Activated naive CD4-positive, alpha-beta T cell treated with anti-CD3 and anti-CD28 coated beads for 36 hours (primary cell): ENCODE data around the gene PANX2. TPM values are rescaled to one million over a fixed set of nuclear protein-coding genes. Genes with fewer than 3 reads are reported as not detected.
"Not testable (repeated sequence)": the region's sequence is repeated elsewhere in the genome, so short reads cannot be mapped to it uniquely, and the experiment has no call there.

Experiments used
- CTCF ChIA-PET: fragments of 350-600 bp; sonication (Branson Sonifier 250); formaldehyde crosslinking; loops from one replicate; lab custom pipeline; 2021; ENCODE audit warnings: antibody characterized with exemption; lab: Charles Lee
- DNase-seq: peaks from one replicate; pipeline ENCODE4 v3.0.0-alpha.2; 2020
- H3K27ac Mint-ChIP-seq: one replicate; pipeline ENCODE4 v1.8.0; 2021; ENCODE audit warnings: mild to moderate bottlenecking, mixed read lengths
- H3K27me3 Mint-ChIP-seq: one replicate; pipeline ENCODE4 v1.8.0; 2021; ENCODE audit warnings: low read depth, mixed read lengths
- H3K36me3 Mint-ChIP-seq: one replicate; pipeline ENCODE4 v1.8.0; 2021; ENCODE audit warnings: low read depth, mixed read lengths
- H3K4me1 Mint-ChIP-seq: one replicate; pipeline ENCODE4 v1.8.0; 2021; ENCODE audit warnings: low read depth, mixed read lengths
- H3K4me3 Mint-ChIP-seq: one replicate; pipeline ENCODE4 v1.8.0; 2021; ENCODE audit warnings: mild to moderate bottlenecking, moderate library complexity, mixed read lengths
- H3K9me3 Mint-ChIP-seq: one replicate; pipeline ENCODE4 v1.8.0; 2021; ENCODE audit warnings: mixed read lengths
- intact Hi-C: fragments of 100-400 bp; cut with micrococcal nuclease; formaldehyde crosslinking; loops from one replicate; pipeline ENCODE4 v1.15.1; 2023
- total RNA-seq, 2 experiments: library from RNA; stranded (reverse); gene quantifications; one replicate each; pipeline ENCODE4 v1.2.3, GENCODE V29; 2021

Gene PANX2
- total RNA-seq, 2 experiments from 2014 or later: 1.2 to 1.7 TPM

- peaks cover 2% of the 10 kb centered on the region for H3K4me1 Mint-ChIP-seq
- no peak for DNase-seq
- no peak overlapping the region for H3K27ac Mint-ChIP-seq
- intact Hi-C loops: no loop called here
- H3K36me3 Mint-ChIP-seq: no peaks in the 10 kb centered on the region
- CTCF ChIA-PET: no interaction called here
- H3K4me3 Mint-ChIP-seq: no peak overlapping the region
- H3K9me3 Mint-ChIP-seq: no peaks in the 10 kb centered on the region
- peaks cover 29% of the 10 kb centered on the region for H3K27me3 Mint-ChIP-seq
Observed at GRCh38 chr22:50167689-50168489, 2.6 kb upstream of the PANX2 start.

GRCh38 chr22:50168490-50169180, 1.9 kb upstream of the PANX2 start:
- H3K27ac Mint-ChIP-seq, H3K36me3 Mint-ChIP-seq, CTCF ChIA-PET, intact Hi-C loops, H3K9me3 Mint-ChIP-seq, DNase-seq, H3K4me1 Mint-ChIP-seq: not testable (repeated sequence)
- Mint-ChIP-seq H3K4me3 (peak overlapping the region; percentile 61), H3K27me3 (peaks cover 29% of the 10 kb centered on the region)

DNA sequence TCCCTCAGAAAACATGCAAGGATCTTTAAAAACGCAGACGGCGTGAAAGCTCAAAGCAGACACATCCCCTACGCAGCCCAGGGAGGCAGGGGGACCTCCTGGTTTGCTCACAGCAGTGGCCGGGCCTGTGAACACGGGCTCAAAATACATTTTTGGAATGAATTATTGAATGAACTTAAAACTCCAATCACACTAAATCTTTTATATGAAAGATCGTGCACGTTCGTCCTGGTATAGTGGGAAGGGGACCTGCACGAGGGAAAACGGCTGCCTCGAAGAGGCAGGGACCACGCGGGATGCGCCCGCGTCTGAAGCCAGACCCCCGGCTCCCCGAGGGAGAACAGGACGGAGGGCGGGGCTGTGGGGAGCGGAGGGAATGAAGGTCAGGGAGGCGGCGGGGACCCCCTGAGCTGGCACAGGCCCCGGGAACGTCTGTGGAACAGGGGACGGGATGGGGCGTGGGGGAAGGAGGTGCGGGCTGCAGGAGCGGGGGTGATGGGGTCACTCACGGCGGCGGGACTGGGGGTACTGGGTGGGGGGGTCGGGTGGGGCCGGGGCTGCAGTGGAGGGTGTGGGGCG, 1.3 kb upstream of the PANX2 start:
- DNase-seq: no peak
- H3K4me3 Mint-ChIP-seq: peak overlapping the region; percentile 61
- intact Hi-C loops: no loop called here
- no peak overlapping the region for H3K27ac Mint-ChIP-seq
- H3K27me3 Mint-ChIP-seq: peaks cover 32% of the 10 kb centered on the region
- H3K4me1 Mint-ChIP-seq: peaks cover 2% of the 10 kb centered on the region
- no peaks in the 10 kb centered on the region for H3K9me3 Mint-ChIP-seq
- CTCF ChIA-PET: no interaction called here
- H3K36me3 Mint-ChIP-seq: no peaks in the 10 kb centered on the region

DNA sequence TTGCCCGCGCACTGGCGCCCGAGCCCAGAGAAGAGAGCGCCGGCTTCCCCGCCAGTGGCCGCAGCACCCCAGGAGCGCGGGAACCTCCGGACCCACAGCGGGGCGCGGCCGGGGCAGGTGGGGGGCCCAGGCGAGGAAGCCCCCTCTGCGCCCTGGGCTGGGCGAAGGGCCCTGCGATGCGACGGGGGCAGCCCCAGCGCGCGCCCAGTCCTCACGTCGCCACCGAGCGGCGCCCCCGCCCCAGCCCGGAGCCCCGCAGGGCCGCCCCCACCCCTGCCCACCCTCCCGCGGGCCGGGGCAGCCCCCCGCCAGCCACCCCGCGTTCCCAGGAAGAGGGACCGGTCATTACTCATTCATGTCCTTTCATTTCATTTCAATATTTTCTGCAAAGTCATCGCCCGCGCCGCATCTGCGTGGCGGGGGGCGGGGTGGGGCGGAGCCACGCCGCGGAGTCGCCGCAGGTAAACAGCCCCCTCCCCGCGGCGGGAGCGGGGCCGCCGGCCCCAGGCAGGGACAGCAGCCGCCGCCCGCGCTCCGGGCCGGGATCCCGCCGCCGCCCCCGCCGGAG, 673 bp upstream of the PANX2 start:
- intact Hi-C loops: loop anchor here (1.0 kb wide), 2 partner anchors 21 to 39 kb away; no protein-coding TSS in a partner anchor

GRCh38 chr22:50171319-50171964, 911 bp downstream of the PANX2 start:
- Mint-ChIP-seq H3K27me3 (peaks cover 30% of the 10 kb centered on the region), H3K27ac (no peak overlapping the region), H3K36me3 (no peaks in the 10 kb centered on the region), H3K9me3 (no peaks in the 10 kb centered on the region), H3K4me3 (peak overlapping the region; percentile 75), H3K4me1 (peaks cover 2% of the 10 kb centered on the region)
- CTCF ChIA-PET: no interaction called here
- intact Hi-C loops: no loop called here
- DNase-seq: no peak

More for the DNA sequence above, 673 bp upstream of the PANX2 start:
- Mint-ChIP-seq H3K36me3 (no peaks in the 10 kb centered on the region), H3K4me1 (peaks cover 2% of the 10 kb centered on the region), H3K9me3 (no peaks in the 10 kb centered on the region), H3K27me3 (peaks cover 32% of the 10 kb centered on the region), H3K27ac (no peak overlapping the region), H3K4me3 (peak overlapping the region; percentile 57)
- CTCF ChIA-PET: no interaction called here
- DNase-seq: peak; percentile 84

DNA sequence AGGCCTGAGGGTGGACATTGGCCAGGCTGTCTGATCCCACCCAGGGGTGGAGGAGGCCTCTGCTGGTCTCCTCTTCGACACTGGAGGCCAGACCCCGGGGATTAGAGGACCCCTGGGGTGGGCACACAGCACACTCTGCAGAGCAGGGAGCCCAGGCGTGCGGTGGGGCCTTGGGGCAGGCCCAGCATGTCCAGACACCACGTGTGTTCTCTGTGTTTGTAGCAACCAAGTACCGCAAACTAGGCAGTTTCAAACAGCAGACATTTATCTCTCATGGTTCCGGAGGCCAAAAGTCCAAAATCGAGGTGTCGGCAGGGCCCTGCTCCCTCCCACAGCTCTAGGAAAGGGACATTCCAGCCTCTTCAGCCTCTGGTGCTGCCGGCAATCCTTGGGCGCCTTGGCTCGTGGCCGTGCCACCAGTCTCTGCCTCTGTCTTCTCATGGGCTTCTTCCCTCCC, 1.5 kb downstream of the PANX2 start:
- H3K36me3 Mint-ChIP-seq: no peaks in the 10 kb centered on the region
- DNase-seq: no peak
- H3K4me3 Mint-ChIP-seq: peak overlapping the region; percentile 18
- intact Hi-C loops: no loop called here
- H3K27ac Mint-ChIP-seq: no peak overlapping the region
- H3K4me1 Mint-ChIP-seq: peaks cover 2% of the 10 kb centered on the region
- CTCF ChIA-PET: no interaction called here
- H3K9me3 Mint-ChIP-seq: no peaks in the 10 kb centered on the region
- peaks cover 30% of the 10 kb centered on the region for H3K27me3 Mint-ChIP-seq

DNA sequence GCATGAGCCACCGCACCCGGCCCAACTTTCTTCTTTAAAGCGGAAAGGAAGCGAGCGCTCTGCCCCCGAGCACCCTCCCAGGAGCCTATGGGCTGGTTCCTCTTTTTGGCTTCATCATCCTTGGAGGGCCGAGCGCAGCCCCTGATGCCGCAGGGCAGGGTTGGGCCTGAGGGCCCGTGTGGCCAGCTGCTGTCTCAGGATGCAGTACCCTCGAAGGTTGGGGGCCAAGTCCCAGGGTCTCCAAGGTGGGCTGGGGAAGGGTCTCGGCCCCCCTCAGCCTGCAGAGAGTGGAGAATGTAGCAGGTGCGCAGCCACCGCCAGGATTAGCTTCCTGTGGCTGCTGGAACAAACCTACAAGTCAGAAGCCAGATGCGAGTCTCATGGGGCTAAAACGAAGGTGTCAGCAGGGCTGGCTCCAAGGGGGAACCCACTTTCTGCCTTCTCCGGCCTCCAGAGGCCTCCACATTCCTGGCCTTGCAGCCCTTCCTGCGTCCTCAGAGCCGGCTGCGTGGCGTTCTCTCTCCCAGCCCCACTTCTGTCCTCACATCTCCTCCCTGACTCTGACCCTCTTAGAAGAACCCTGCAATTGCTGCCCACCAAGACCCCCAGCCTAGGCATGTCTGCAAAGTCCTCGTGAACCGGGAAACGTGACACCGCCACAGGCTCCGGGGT, 2.9 kb downstream of the PANX2 start:
- H3K27me3 Mint-ChIP-seq: peaks cover 23% of the 10 kb centered on the region
- intact Hi-C loops: no loop called here
- H3K27ac Mint-ChIP-seq: no peak overlapping the region
- H3K9me3 Mint-ChIP-seq: no peaks in the 10 kb centered on the region
- CTCF ChIA-PET: no interaction called here
- H3K4me1 Mint-ChIP-seq: peaks cover 2% of the 10 kb centered on the region
- no peaks in the 10 kb centered on the region for H3K36me3 Mint-ChIP-seq
- DNase-seq: no peak
- no peak overlapping the region for H3K4me3 Mint-ChIP-seq

- H3K4me1 Mint-ChIP-seq: peaks cover 2% of the 10 kb centered on the region
- no peak overlapping the region for H3K4me3 Mint-ChIP-seq
- peaks cover 18% of the 10 kb centered on the region for H3K27me3 Mint-ChIP-seq
- no peaks in the 10 kb centered on the region for H3K36me3 Mint-ChIP-seq
- CTCF ChIA-PET: no interaction called here
- DNase-seq: no peak
- intact Hi-C loops: no loop called here
- no peaks in the 10 kb centered on the region for H3K9me3 Mint-ChIP-seq
- H3K27ac Mint-ChIP-seq: no peak overlapping the region
Observed at GRCh38 chr22:50173983-50174355, 3.4 kb downstream of the PANX2 start.

- H3K36me3 Mint-ChIP-seq: no peaks in the 10 kb centered on the region
- no peaks in the 10 kb centered on the region for H3K9me3 Mint-ChIP-seq
- no peak overlapping the region for H3K4me3 Mint-ChIP-seq
- no peak overlapping the region for H3K27ac Mint-ChIP-seq
- CTCF ChIA-PET: no interaction called here
- intact Hi-C loops: no loop called here
- H3K4me1 Mint-ChIP-seq: peaks cover 2% of the 10 kb centered on the region
- no peak for DNase-seq
- peaks cover 17% of the 10 kb centered on the region for H3K27me3 Mint-ChIP-seq
Observed at GRCh38 chr22:50174382-50175190, 4.1 kb downstream of the PANX2 start.

DNA sequence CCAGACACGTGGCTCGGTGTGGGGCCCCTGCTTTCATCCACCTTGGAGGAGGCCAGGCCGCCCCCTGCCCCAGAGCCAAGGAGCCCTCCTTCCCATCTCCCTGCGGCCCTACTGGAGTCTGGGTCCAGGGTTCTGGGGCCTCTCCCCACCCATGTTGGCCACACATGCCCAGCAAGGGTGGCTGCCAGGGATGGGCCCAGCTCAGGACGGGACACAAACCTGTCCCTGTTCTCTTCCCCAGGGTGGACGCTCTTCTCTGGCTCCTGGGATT, 4.6 kb downstream of the PANX2 start:
- H3K4me3 Mint-ChIP-seq: no peak overlapping the region
- intact Hi-C loops: no loop called here
- no peak overlapping the region for H3K27ac Mint-ChIP-seq
- no peaks in the 10 kb centered on the region for H3K9me3 Mint-ChIP-seq
- peaks cover 2% of the 10 kb centered on the region for H3K4me1 Mint-ChIP-seq
- peaks cover 19% of the 10 kb centered on the region for H3K27me3 Mint-ChIP-seq
- CTCF ChIA-PET: no interaction called here
- no peak for DNase-seq
- H3K36me3 Mint-ChIP-seq: no peaks in the 10 kb centered on the region
